ENCODE results near the gene PGM2.

The PGM2 gene

DNA sequence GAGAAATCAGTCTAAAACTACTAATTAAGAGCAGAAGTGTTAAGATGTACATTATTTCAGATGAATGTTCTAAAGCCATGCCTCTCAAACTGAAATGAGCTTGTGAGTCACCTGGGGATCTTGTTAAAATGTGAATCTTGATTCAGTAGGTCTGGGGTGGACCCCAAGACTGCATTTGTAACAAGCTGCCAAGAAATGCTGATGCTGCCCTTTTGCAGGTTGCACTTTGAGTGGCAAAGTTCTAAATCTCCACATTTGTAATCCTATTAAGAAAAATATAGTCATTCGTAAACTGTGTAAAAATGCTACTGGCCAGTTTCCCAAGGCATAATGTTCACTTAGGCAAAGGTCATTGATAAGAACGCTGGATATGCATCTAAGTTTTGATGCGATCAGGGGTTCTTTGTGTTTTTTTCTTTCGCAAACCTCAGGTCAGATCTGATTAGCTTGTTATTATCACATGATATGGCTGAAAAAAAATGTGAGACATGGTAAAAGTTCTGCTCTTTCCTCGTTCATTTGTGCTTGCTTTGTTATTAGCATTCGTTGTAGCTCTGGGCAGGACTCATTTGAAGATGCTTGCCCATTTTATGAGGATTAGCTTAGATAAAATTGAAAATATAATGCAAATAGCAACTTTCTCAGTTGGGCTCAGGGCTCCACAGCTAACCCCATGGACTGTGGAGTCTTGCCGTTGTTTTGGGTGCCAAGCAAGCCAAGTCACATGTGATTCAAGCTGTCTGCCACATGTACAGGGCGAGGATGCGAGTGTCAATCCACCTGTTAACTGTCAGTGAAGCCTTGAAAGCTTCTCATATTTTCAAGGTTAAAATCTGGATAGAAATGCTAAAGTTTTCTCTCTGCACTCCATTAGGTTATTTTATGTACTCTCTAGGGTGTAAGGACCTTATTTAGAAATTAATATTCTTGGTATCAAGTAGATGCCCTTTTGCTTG lies 76.5 kb downstream of the PGM2 start:
- no peak for DNase-seq (ENCODE audit: low read depth in 2 of 2)

DNA sequence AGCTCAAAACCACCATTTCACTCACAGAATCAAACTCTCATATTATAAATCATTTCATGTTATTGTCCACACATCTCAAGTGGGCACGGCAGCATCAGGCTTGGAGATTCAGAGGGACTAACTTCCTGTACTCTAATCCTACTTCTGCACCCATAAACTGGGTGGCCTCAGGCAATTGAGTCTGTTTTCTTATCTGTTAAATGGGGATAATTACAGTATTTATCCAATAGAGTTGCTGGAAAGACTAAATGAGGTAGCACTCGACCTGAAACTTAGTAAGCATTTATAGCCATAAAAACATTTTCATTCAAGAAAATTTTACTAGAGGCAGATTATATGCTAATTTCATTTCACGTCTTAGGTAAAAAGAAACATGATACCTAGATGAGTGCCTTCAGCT lies 77.4 kb downstream of the PGM2 start:
- DNase-seq (ENCODE audit: low read depth in 2 of 2): no peak

DNA sequence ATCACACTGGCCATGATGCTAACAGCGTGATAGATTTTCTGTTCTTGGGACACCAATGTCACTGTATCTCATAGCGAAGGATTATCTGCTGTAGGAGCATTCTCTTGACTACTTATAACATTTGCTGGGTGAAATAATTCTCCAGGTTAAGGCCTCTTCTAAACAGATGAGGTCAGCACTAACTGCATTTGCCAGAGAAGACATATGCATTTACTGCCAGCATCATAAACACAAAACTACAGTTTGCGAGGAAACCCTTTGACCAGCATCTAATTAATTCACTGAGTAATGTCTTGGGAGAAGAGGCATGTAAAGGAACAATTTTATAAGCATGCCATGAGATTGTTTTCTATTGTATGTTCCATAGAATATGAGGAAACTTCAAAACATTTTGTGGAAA lies 78.3 kb downstream of the PGM2 start:
- DNase-seq (ENCODE audit: low read depth in 2 of 2): no peak

DNA sequence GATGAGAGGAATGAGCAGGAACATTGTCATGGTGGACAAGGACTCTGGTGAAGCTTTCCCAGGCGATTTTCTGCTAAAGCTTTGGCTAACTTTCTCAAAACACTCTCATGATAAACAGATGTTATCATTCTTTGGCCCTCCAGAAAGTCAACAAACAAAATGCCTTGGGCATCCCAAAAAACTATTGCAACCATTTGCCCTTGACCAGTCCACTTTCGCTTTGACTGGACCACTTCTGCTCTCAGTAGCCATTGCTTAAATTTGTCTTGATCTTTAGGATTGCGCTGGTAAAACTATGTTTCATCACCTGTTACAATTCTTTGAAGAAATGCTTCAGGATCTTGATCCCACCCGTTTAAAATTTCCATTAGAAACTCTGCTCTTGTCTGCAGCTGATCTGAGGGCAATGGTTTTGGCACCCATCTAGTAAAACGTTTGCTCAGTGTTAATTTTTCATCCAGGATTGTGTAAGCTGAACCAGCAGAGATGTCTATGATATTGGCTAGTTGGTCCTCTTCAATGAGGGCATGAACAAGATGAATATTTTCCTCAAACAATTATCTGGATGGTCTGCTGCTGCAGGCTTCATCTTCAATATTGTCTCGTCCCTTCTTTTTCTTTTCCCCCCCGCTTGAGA lies 79.2 kb downstream of the PGM2 start:
- no peak for DNase-seq (ENCODE audit: low read depth in 2 of 2)

DNA sequence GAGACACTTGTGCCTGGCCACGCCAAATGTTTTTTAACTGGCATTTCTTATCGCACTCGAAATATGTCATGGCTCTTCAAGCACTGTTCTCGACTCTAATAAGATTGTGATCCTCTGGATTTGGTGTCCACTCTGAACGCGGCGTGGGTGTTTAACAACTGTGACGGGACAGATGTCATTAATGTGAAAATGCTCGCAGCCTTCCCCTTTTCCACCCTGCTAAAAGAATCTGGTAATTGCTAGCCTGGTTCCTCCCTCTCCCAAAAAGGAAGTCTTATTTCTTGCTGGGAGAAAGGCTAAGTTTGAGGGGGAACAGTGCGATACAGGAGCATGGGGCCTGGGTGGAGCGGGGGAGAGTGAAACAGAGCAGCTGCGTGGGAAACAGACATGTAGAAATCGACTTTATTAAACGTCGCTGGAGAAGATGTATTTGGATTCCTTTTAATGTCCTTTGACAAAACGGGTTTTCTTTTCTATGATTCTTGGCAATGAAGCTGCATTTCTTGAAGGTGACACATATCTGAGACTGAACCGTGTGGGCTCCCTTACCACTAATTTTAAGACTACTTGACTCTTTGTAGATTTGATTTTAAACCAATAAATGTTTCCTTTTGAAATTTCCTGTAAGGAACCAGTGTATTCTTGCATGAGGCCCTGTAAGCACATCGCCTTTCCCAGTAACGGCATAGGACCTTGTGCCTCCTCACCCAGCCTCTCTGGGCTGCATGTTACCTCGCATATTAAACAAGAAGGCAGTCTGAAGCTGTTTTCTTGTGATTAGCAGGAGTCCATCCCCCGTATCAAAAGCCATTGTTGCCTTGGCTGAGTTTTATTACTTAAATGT lies 82.2 kb downstream of the PGM2 start:
- DNase-seq (ENCODE audit: low read depth in 2 of 2): no peak

DNA sequence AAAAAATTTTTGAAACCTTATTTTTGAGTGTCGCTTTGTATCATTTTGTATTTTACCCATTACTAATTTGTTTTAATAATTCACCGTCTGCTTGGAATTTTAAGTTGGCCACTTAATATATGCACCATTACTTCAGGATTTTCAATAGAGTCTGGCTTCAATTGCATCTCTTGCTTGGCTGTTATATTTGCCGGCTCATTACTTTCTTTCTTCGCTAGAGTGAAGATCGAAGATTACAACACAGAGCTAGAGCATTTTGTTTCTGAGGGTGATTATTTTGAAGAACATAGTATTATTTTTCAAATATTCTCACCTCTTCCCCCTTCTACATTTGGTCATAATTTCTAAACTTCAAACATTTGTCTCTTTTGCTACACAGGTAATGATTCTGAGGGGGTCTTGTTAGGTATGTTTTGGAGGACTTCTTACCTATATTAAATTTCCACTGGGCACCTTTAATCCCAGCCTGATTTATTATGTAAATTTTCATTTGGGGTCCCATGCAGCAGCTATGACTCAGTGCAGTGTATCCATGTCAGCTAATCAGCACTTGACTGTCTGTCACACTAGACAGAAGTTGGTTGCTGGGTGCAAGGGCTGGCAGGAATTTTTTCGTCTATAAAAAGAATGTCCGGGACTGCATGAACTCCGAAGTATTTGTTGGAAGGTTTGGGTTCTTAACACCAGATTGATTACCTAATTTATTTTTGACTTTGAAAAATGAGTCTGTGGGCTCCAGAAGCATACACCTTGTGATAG lies 83.0 kb downstream of the PGM2 start:
- DNase-seq (ENCODE audit: low read depth in 2 of 2): no peak

DNA sequence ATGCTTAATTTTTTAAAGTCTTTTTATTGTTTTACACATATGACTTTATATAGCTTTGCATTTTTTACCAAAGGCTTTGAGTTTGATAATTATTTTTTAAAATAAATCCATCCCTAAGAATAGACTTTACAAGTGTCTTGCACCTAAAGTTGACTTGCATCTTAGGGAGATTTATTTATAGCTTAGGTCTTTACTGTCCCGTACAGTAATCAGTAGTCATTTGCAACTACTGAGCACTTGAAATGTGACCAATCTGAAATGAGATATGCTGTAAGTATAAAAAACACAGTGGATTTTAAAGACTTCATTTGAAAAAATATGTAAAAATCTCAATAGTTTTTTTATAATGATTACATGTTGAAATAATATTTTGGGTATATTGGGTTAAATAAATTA lies 83.6 kb downstream of the PGM2 start:
- no peak for DNase-seq (ENCODE audit: low read depth in 2 of 2)
